HG02884 (cell line): ENCODE measurements around the gene FLT1.

Experiments used
- ATAC-seq: cut with Tn5 transposase; IDR thresholded peaks from one replicate; pipeline ENCODE4 v1.9.1; 2021; ENCODE audit warnings: mild to moderate bottlenecking, moderate library complexity; ENCODE audit not compliant: unreplicated experiment

FLT1 gene

DNA sequence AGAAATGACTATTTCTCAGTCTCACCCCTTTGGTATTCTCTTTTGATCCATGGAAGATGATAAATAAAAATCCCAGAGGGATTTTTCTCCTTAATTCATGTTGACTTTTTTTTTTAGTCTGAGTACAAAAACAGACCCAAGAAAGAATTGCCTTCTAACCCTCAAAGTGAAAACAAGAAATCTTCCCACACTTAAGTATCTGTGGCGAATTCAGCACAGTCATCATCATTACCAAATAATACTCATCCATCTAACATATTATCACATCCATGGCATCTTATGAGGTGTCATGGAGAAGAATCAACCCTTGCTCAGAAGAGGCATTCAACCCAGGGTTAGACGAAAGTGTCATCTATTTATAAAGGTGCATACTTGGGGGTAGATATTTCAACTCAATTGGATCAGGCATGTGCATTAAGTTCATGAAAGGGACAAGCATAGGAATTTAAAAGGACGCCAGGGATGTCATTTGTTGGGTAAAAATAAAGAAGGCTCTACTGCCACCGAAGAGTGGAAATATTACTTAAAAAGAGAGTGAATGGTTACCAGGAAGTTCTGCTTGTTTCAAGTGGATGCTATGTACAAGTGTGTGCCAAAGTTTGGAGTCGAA is 101.9 kb downstream of the FLT1 start:
- no peak for ATAC-seq

DNA sequence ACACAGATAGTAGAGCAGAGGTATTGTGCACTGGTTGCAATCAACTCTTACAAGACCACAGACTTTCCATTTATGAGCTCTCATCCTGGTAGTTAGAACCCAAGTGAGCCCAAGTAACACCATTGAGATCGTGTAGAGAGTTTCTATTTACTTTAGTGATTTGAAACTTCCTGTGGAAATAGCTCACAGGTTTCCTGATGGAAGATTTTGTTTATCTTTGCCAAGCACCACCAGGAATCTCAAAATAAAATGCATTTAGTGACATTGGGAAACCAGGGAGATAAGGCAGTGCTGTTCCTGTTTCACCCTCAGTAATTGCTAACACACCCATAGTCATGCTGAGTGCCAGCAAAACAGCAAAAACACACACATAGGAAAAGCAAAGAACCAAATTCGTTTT is 102.5 kb downstream of the FLT1 start:
- ATAC-seq: no peak

DNA sequence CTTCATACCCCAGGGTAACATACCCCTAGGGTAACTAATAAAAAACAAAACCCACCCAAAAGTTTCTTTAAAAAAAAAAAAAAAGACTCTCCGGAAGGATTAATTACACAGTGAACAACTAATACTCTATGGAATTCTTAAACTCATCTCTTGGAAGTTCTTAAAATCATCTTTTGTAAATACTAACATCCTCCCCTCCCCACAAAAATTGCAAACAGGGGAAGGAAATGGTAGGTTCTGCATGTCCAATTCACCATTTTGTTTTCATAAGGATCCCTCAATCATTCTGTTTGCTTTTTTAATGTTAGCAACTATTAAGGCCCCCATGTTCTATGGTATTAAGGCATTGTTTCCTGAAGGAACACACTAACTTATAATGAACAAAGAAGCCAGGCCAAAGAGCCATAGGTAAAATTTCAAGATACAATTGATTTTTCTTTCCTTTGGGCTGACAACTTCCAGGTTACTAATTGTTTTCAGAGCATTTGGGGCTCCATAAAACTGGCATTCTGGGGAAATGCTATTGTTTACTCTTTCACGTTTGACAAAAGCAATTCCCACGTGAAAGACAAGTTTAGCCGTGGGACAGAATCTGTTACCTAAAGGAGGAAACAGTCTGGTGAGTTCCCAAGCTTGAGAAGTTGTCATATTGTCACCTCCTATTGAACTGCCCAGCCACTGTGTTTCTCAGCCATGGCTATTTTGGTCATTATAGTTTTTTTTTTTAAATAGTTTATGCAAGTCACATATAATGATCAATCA is 107.0 kb downstream of the FLT1 start:
- ATAC-seq: no peak

DNA sequence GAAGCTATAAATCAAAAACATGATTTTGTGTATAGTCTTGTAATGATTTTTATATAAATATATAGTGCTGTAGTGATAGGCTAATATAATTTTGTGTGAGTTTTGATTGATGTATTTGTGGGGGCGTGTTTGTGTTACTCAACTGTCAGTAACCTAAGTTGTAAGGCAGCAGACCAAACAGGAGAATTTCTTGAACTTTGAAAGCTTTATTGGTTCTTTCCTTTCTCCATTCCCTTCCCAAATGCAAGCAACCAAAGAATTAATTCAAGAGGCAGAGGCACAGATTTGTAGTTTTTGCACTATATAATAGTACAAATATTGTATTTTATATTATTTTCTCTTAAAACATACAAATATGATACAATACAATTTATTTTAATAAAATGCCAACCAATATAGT is 109.6 kb downstream of the FLT1 start:
- ATAC-seq: no peak

DNA sequence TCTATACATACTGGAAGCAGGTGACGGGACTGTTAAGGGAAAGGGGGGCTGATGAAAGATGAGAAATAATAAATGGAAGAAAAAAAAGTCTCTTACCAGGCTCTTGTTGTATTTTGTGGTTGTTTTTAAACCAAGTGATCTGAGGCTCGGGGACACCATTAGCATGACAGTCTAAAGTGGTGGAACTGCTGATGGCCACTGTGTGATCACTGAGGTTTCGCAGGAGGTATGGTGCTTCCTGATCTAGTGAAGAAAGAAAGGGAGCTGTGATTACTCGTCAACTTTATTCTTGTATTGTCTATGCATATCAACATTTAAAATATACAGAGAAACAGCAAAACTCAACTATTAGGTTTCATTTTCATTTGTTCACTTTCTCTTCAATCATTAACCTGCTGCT is 110.1 kb downstream of the FLT1 start:
- ATAC-seq: no peak

DNA sequence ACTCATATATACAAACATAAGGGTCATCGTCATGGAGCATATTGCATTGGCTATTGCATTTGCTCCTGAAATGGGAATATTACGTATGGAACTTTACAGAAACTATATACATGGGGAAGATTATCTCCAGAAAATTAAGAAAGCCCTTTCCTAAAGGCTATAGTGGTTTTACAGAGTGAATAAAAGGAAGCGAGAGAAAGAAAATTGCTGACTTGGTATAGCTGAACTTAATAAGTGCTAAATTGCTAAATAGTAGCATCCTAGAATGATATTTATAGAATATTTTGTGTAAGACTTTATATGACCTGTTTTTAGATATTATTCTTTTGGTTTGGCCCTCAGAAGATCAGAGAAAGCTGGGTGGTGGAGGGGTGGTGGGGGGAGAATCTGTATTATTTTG is 114.6 kb downstream of the FLT1 start:
- ATAC-seq: no peak

DNA sequence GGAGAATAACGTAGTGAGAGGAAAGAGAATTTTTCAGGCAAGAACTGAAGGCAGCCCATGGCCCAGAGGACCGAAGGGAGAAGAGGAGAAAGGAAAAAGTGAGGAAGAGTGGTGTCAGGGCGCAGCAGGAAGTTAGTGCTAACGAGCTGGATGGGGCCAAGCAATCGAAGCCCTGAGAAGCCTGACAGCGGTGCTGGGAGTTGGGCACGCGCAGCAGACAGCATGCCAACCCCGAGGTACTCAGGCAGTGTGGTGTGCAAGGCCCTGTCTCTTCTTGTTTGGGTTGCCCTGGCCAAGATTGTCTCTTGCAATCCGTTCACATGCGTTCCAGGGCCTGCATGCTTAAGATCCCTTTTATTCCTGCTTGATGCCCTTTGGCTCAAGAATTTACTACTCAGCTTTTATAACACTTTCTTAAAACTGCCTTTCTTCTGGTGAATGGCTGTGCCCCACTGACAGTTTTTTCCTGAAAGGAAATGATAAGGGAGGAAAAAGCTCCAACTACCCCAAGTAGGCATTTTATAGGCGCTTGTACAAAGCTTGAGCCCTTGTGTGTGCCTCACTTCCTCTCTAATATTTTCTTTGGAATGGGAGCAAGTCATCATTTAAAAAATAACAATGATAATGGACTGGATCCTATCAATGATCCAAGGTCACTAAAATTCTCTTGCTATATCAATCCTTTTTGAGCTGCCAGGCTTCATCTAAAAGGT is 115.4 kb downstream of the FLT1 start:
- no peak for ATAC-seq

DNA sequence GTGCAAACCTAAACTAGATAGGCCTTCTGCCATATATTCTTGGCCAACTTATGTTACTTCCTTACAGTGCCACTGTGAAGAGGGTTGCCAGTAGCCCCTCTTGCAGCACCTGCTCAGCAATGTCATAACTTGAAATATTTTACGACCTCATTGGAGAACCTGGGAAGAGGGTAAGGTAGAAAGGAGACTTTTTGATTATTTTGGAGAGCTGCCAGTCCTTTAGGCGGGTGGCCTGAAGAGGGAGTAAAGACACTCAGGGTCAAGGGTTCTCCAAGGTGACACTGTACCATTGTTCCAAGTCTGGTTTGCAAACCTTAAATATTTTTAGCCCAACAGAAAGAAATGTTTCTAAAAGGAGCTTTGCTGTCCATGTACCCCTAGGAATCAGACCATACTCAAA is 118.3 kb downstream of the FLT1 start:
- ATAC-seq: no peak

DNA sequence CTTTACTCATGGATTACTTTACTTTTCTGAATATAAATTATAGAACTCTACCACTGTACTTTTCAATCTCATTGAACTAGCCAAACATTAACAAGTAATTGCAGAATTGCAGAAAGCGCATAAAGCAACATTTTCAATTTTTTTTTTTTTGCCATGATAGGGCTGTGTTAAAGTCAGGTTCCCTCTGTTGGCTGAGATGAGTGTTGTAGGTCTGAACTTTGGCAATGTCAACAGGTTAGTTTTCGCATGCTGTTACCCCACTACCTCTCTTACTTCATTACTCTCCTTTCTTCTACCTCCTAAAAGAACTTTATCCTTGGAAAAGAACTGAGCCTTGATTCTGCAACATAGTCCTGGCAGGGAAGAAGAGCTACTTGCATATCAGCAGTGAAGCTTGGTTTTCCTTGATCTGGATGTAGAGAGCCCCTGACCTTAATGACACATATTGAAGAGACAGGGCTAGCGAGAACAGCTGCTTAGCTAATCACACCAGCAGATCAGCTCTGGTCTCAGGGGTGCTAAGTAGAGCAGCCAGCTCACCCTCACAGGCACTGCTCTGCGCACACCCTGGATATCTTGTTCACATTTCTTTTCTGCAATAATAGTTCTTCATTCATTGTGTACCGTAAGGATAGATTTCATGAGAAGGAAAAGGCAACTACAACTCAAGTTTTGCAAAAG is 119.5 kb downstream of the FLT1 start:
- no peak for ATAC-seq

DNA sequence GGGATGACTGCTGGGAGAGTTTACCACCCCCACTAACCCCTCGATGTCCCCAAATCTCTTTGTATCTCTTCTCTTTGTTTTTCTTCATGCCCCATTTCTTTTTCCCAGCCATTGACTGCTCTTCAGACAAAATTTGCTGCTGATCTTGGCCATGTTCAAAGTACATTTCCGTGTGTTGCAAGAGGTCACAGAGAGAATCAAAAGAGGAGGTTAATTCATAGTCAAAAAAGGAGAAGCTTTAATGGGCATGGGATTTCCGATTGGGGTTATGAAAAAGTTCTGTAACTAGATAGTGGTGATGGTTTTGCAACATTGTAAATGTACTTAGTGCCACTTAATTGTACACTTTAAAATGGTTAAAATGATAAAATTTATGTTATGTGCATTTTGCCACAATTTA is 121.1 kb downstream of the FLT1 start:
- no peak for ATAC-seq

DNA sequence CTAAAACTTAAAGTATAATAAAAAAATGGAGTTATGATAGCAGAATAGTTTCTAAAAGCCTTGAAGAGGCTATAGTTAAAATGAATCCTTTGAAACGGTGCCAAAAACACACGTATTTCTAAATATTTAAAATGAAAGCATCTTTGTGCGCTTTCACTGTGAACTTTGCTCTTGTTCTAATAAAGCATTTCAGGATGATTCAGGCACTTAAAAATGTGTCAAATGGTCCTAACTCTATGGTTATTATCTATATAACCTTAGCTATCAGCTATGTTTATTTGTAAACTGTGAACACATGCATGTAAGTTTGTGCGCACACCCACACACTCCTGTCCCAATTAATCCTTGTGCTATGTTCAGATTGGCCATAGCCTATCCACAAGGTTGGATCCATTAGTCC is 124.5 kb downstream of the FLT1 start:
- ATAC-seq: no peak

DNA sequence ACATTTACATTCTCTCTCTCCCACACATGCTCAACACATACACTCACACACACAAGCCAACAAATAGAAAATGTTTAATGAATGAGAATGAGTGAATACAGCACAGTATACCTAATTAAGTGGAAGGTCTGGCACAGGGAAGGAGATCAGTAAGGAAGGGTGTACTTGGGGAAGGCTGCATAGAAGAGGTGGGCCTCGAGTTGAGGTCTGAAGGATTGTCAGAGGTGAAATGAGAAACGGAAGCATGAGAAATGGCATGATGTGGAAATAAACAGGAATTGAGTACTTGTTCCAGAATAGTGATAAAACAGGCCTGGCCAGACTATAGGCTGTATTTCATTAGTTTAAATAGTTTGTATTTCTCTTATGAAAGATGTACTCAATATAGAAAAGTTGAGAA is 136.2 kb downstream of the FLT1 start:
- ATAC-seq: no peak

DNA sequence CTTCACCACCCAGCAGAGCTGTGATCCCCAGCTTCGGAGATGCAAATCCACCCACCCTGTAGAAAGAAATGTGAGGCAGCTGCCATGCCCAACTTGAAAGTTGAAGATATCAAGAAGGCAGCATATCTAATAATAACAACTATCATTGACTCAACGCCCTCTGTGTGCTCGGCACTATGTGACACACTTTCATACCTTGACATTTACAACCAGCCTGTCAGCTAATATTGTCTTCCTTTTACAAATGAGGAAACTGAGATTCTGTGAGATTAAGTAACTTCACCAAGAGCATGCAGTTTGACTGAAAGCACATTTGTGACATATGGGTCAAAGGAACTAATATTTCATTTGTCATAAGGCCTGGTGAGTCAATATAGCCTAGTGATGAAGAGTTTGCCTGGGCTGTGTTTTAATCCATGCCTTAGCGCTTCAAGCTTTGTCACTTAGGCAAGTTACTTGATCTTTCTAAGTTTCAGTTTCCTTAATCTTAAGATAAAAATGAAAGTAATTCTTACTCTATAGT is 137.0 kb downstream of the FLT1 start:
- no peak for ATAC-seq

DNA sequence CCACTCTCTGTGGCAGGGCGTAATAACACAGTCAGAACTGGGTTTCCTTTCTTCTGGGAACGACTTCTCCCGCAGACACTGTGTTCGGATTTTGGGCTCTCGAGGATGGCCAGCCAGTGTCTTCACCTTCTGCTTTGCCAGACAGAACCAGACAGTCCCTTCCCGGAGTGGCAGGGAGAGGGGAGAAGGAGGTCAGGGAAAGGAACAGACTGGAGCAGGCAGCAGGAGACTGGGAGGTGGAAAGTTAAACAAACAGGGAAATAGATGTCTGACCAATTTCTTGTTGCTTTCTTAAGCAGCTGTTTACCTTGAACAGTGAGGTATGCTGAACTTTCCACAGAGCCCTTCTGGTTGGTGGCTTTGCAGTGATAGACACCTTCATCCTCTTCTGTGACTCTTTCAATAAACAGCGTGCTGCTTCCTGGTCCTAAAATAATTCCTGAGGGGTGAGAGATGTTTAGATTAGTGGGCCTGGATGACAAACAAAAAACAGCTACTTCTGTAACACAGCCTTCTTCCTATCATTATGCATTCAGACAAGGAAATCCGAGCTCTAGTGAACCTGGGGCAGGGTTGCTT is 137.6 kb downstream of the FLT1 start:
- ATAC-seq: no peak

DNA sequence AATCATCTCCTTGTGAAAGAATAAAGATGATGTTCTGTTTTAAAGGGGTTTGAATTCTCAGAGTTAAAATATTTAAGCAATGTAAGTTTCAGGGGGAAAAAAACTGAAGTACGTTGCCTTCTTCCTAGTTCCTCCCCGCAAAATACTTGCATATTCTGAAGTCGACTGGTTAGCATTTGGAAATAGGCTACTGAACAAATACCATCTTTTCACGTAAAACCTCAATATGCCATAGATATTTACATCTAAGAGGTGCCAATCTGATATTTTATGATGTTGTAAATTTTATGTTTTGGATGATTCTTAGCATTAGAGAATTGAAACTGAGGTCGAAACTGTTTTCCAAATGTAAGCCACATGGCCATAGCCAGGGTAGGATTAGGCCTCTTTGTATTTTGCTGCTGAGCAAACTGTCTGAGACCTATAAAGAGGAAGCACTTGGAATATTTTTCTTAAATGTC is 138.3 kb downstream of the FLT1 start:
- no peak for ATAC-seq

DNA sequence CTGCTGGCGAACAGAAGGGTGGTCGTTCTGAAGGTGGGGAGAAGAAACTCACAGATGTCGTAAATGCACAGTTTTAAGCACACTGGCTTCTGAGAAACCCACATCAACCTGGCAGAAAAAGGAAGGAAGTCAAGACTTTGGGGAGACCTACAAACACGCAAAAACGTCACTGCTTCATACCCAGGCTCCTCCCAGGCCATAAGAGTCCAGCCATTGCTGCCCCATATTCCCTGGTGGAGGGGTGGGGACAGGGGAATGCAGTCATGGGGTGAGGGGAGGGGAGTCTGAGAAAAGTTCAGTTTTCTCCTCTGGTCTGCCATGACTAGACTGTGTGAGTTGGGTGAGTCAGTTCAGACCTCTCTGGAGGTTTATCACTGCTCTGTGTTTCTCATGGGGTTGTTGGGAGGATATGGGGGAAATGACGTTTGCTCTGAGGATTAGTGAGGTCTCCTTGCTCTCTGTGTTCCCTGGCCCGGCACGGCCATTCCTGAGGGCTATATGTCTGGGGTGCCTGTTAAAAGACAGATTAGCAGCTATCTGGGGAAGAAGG is 139.0 kb downstream of the FLT1 start:
- no peak for ATAC-seq

DNA sequence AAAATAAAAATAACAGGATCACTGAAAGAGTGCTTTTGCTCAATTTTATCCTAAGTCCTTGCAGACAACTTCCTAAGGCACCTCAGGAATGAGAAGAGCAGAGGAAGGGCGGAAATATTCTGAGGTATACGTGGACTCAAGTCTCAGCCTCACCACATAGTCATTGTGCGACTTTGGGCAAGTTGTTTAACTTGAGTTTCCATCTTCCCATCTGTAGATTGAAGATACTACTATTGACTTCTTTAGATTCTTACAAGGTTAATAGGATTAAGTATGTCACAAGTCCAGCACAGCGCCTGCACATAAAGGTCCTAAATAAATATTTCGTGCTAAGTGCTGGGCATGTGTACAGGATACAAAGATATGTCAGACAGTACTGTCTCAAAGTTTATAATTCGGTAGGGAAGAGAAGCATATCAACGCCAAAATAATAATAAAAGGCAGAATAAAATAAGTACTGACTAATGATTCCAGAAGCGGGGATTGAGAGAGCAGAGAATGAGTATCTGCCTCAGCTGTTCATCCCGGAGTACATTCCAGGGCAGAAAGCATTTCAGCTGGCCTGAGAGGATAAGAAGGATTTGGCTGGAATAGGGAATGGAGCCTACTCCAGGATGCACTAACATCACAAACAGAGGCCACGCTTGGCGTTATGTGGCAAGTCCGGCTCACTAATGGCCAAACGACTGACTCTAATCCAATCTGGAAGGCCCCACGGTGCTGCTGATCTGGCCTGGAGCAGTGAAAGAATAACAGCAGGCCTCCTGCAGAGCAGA is 139.7 kb downstream of the FLT1 start:
- ATAC-seq: no peak

DNA sequence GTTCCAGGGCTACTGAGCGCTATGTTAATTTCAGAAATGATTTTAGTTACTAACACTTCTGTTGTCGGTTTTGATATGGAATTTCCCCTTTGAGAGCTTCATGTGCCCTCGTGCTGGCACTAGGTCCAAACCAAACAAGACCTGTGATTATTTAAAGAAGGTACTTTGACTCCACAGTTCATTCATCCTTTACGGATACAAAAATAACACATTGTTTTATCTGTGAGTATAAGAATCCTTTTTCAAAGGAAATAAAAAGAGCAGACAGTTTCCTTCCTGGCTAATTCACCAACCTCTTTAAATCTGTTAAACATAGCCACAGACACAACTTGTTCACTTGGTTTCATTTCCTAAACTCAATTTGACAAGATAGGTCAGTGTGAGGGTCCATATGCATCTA is 141.2 kb downstream of the FLT1 start:
- no peak for ATAC-seq

DNA sequence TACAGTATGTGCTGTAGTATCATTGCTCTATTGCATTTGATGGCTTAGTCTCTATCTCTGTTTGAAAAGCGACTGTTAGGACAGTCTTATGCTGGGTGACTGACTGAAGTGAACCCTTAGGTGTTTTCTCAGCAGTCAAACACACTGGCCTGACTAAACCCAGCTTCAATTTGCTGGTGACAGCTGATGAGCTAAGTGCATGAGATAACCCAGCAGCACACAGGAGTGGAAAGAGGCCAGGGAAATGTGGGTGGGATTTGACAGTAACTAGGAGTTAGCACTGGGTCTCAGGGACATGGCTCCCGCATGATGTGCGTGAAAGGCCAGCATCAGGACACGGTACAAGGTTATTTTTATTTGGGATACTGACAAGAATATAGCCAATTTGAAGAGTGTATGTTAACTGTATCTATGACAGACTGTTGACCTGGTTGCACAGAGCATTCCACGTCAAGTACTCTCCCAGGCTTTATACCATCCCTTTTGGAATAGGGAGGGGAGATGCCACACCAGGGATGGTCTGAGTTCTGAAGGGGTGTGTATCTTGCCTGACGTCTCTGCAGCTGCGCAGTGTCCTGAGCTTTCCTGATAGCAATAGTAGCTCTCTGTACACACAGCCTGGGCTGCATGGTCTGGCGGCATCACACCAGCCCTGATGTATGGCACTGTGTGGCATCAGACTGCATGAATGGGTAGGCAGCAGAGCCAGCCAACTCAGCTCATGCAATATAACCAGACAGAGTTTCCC is 144.8 kb downstream of the FLT1 start:
- no peak for ATAC-seq
